GM12878 (cell line): Measurements from ENCODE around the gene LALBA. TPM values are rescaled to one million over a fixed set of nuclear protein-coding genes. Genes with fewer than 3 reads are reported as not detected.

ENCODE experiments used
- BCL11A ChIP-seq: IDR thresholded peaks from 2 replicates; pipeline ENCODE4 v1.6.1; 2011; ENCODE audit warnings: low read depth, low read length
- BRCA1 ChIP-seq: IDR thresholded peaks from 2 replicates; pipeline ENCODE4 v1.6.1; 2011; ENCODE audit warnings: low read depth, low read length, improper control_type of control experiment
- DPF2 ChIP-seq: fragments of 450-650 bp; IDR thresholded peaks from 2 replicates; pipeline ENCODE4 v1.6.1; 2017; ENCODE audit warnings: mild to moderate bottlenecking
- FOXM1 ChIP-seq: IDR thresholded peaks from 2 replicates; pipeline ENCODE4 v1.6.1; 2012; ENCODE audit warnings: low read depth, mild to moderate bottlenecking, inconsistent platforms, low read length, moderate library complexity
- HDAC6 ChIP-seq: fragments of 200-600 bp; sonication (generic); IDR thresholded peaks from one replicate; pipeline ENCODE4 v1.8.0; 2017; ENCODE audit warnings: antibody characterized with exemption; ENCODE audit not compliant: unreplicated experiment
- KDM1A ChIP-seq: fragments of 200-600 bp; sonication (generic); IDR thresholded peaks from 2 replicates; pipeline ENCODE4 v1.6.1; 2016; ENCODE audit warnings: borderline replicate concordance
- KLF5 ChIP-seq: fragments of 450-650 bp; IDR thresholded peaks from 2 replicates; pipeline ENCODE4 v1.6.1; 2014; ENCODE audit warnings: mild to moderate bottlenecking; ENCODE audit not compliant: partially characterized antibody
- LARP7 ChIP-seq: fragments of 450-650 bp; IDR thresholded peaks from 2 replicates; pipeline ENCODE4 v1.6.1; 2017; ENCODE audit warnings: mild to moderate bottlenecking
- MEF2B ChIP-seq: fragments of 450-650 bp; IDR thresholded peaks from 2 replicates; pipeline ENCODE4 v1.6.1; 2018; ENCODE audit warnings: mild to moderate bottlenecking, moderate library complexity; ENCODE audit not compliant: partially characterized antibody, poor library complexity, severe bottlenecking
- MTA3 ChIP-seq: IDR thresholded peaks from 2 replicates; pipeline ENCODE4 v1.6.1; 2012; ENCODE audit warnings: low read length, inconsistent platforms, borderline replicate concordance
- SIX5 ChIP-seq: IDR thresholded peaks from 2 replicates; pipeline ENCODE4 v1.6.1; 2011; ENCODE audit warnings: mild to moderate bottlenecking, low read depth, low read length, moderate library complexity; ENCODE audit not compliant: severe bottlenecking
- SMC3 ChIP-seq: IDR thresholded peaks from 2 replicates; pipeline ENCODE4 v1.6.1; 2011; ENCODE audit warnings: low read length, improper control_type of control experiment, borderline replicate concordance
- STAT3 ChIP-seq: IDR thresholded peaks from 2 replicates; pipeline ENCODE4 v1.6.1; 2011; ENCODE audit warnings: low read depth, low read length, improper control_type of control experiment
- YBX1 ChIP-seq: fragments of 450-650 bp; IDR thresholded peaks from 2 replicates; pipeline ENCODE4 v1.6.1; 2016; ENCODE audit warnings: antibody characterized with exemption
- YY1 ChIP-seq: IDR thresholded peaks from 2 replicates; pipeline ENCODE4 v1.6.1; 2011; ENCODE audit warnings: low read depth, mild to moderate bottlenecking, low read length
- polyA plus RNA-seq, 11 experiments: library from polyadenylated mRNA; depleted of rRNA in 4 of 11; unstranded in 6 of 11; stranded (reverse) in 5 of 11; fragments of >200 nt; fragmentation: Nextera tagmentation in 4 of 11; fragmentation: Illumina TruSeq in 1 of 11; extraction: Ambion mirVana in 4 of 11; extraction: Trizol in 1 of 11; gene quantifications; 1 replicate in 1 of 11; 2 replicates in 10 of 11; pipeline versions ENCODE4 v1.2.1 to v1.2.3, GENCODE V29; 2011 to 2016; ENCODE audit warnings: inconsistent platforms in 2 of 11, missing spikeins in 2 of 11, low read depth in 1 of 11
- total RNA-seq, 4 experiments: library from RNA; depleted of rRNA in 3 of 4; stranded (reverse); fragments of >200 nt in 3 of 4; fragmentation: Illumina TruSeq in 1 of 4; extraction: Trizol in 1 of 4; gene quantifications; 2 replicates each; pipeline versions ENCODE4 v1.2.1 to v1.2.3, GENCODE V29; 2013 to 2021
- TF ChIP-seq, protein P1 (sequence below): fragments of 450-650 bp; formaldehyde crosslinking; IDR thresholded peaks from 2 replicates; pipeline ENCODE4 v1.4.0; 2020; ENCODE audit warnings: mild to moderate bottlenecking, moderate library complexity
- TF ChIP-seq, protein P2 (sequence below): fragments of 150-350 bp; IDR thresholded peaks from 2 replicates; pipeline ENCODE4 v1.6.1; 2014; ENCODE audit warnings: mild to moderate bottlenecking, low read depth, low read length
- TF ChIP-seq, protein P3 (sequence below): IDR thresholded peaks from 2 replicates; pipeline ENCODE4 v1.6.1; 2012; ENCODE audit warnings: low read length, inconsistent platforms
- TF ChIP-seq, protein P4 (sequence below): fragments of 150-350 bp; IDR thresholded peaks from 2 replicates; pipeline ENCODE4 v1.6.1; 2016; ENCODE audit warnings: low read depth, low read length
- TF ChIP-seq, protein P5 (sequence below): fragments of 450-650 bp; IDR thresholded peaks from 2 replicates; pipeline ENCODE4 v1.6.1; 2017; ENCODE audit warnings: mild to moderate bottlenecking

LALBA gene
- total and polyA plus RNA-seq, 10 of the 15 experiments (the other 5 are each of a cell fraction or from before 2014, with no cell fraction given), result not detected

DNA sequence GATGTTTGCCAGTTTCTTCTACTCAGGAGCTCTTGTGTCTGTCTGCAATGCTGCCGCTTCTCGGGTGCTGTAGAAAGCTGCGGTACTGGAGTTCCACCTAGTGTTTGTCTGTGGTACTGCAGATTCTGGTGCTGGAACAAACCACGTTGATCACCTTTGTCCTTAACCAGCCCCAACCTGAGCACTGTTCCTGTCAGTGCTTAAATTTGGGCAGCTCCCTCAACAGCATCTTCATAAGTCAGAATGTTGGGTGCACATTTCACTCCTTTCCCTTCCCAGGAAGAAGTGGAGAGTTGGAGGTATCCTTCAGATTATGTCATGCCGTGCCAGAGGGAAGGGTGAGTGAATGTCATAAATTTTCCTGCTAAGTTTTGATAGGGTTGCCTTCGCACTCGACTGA lies 48.7 kb upstream of the LALBA start (continued):
- TF ChIP-seq, protein P1, sequence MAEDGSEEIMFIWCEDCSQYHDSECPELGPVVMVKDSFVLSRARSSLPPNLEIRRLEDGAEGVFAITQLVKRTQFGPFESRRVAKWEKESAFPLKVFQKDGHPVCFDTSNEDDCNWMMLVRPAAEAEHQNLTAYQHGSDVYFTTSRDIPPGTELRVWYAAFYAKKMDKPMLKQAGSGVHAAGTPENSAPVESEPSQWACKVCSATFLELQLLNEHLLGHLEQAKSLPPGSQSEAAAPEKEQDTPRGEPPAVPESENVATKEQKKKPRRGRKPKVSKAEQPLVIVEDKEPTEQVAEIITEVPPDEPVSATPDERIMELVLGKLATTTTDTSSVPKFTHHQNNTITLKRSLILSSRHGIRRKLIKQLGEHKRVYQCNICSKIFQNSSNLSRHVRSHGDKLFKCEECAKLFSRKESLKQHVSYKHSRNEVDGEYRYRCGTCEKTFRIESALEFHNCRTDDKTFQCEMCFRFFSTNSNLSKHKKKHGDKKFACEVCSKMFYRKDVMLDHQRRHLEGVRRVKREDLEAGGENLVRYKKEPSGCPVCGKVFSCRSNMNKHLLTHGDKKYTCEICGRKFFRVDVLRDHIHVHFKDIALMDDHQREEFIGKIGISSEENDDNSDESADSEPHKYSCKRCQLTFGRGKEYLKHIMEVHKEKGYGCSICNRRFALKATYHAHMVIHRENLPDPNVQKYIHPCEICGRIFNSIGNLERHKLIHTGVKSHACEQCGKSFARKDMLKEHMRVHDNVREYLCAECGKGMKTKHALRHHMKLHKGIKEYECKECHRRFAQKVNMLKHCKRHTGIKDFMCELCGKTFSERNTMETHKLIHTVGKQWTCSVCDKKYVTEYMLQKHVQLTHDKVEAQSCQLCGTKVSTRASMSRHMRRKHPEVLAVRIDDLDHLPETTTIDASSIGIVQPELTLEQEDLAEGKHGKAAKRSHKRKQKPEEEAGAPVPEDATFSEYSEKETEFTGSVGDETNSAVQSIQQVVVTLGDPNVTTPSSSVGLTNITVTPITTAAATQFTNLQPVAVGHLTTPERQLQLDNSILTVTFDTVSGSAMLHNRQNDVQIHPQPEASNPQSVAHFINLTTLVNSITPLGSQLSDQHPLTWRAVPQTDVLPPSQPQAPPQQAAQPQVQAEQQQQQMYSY (CRISPR knock-in tag), result no peak
- TF ChIP-seq YY1 (peak; percentile 74), KLF5 (no peak), STAT3 (no peak), FOXM1 (peak; percentile 55; the same call in 1 of the 2 replicates), LARP7 (no peak), SMC3 (peak; percentile 98), MTA3 (no peak), DPF2 (no peak), MEF2B (no peak), BCL11A (no peak), KDM1A (no peak), YBX1 (no peak), BRCA1 (no peak), HDAC6 (no peak), SIX5 (no peak)
- TF ChIP-seq, protein P2, sequence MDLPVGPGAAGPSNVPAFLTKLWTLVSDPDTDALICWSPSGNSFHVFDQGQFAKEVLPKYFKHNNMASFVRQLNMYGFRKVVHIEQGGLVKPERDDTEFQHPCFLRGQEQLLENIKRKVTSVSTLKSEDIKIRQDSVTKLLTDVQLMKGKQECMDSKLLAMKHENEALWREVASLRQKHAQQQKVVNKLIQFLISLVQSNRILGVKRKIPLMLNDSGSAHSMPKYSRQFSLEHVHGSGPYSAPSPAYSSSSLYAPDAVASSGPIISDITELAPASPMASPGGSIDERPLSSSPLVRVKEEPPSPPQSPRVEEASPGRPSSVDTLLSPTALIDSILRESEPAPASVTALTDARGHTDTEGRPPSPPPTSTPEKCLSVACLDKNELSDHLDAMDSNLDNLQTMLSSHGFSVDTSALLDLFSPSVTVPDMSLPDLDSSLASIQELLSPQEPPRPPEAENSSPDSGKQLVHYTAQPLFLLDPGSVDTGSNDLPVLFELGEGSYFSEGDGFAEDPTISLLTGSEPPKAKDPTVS, result no peak
- TF ChIP-seq, protein P3, sequence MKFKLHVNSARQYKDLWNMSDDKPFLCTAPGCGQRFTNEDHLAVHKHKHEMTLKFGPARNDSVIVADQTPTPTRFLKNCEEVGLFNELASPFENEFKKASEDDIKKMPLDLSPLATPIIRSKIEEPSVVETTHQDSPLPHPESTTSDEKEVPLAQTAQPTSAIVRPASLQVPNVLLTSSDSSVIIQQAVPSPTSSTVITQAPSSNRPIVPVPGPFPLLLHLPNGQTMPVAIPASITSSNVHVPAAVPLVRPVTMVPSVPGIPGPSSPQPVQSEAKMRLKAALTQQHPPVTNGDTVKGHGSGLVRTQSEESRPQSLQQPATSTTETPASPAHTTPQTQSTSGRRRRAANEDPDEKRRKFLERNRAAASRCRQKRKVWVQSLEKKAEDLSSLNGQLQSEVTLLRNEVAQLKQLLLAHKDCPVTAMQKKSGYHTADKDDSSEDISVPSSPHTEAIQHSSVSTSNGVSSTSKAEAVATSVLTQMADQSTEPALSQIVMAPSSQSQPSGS, result no peak
- TF ChIP-seq, protein P4, sequence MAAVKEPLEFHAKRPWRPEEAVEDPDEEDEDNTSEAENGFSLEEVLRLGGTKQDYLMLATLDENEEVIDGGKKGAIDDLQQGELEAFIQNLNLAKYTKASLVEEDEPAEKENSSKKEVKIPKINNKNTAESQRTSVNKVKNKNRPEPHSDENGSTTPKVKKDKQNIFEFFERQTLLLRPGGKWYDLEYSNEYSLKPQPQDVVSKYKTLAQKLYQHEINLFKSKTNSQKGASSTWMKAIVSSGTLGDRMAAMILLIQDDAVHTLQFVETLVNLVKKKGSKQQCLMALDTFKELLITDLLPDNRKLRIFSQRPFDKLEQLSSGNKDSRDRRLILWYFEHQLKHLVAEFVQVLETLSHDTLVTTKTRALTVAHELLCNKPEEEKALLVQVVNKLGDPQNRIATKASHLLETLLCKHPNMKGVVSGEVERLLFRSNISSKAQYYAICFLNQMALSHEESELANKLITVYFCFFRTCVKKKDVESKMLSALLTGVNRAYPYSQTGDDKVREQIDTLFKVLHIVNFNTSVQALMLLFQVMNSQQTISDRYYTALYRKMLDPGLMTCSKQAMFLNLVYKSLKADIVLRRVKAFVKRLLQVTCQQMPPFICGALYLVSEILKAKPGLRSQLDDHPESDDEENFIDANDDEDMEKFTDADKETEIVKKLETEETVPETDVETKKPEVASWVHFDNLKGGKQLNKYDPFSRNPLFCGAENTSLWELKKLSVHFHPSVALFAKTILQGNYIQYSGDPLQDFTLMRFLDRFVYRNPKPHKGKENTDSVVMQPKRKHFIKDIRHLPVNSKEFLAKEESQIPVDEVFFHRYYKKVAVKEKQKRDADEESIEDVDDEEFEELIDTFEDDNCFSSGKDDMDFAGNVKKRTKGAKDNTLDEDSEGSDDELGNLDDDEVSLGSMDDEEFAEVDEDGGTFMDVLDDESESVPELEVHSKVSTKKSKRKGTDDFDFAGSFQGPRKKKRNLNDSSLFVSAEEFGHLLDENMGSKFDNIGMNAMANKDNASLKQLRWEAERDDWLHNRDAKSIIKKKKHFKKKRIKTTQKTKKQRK, result no peak
- TF ChIP-seq, protein P5, sequence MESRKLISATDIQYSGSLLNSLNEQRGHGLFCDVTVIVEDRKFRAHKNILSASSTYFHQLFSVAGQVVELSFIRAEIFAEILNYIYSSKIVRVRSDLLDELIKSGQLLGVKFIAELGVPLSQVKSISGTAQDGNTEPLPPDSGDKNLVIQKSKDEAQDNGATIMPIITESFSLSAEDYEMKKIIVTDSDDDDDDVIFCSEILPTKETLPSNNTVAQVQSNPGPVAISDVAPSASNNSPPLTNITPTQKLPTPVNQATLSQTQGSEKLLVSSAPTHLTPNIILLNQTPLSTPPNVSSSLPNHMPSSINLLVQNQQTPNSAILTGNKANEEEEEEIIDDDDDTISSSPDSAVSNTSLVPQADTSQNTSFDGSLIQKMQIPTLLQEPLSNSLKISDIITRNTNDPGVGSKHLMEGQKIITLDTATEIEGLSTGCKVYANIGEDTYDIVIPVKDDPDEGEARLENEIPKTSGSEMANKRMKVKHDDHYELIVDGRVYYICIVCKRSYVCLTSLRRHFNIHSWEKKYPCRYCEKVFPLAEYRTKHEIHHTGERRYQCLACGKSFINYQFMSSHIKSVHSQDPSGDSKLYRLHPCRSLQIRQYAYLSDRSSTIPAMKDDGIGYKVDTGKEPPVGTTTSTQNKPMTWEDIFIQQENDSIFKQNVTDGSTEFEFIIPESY, result no peak
